Activated T-cell treated with anti-CD3 and anti-CD28 coated beads for 48 hours (primary cell): ENCODE data around the gene OR51E1.

ENCODE experiments used
- DNase-seq: peaks from one replicate; pipeline ENCODE4 v3.0.0-alpha.2; 2020; ENCODE audit warnings: low read depth

OR51E1 gene

DNA sequence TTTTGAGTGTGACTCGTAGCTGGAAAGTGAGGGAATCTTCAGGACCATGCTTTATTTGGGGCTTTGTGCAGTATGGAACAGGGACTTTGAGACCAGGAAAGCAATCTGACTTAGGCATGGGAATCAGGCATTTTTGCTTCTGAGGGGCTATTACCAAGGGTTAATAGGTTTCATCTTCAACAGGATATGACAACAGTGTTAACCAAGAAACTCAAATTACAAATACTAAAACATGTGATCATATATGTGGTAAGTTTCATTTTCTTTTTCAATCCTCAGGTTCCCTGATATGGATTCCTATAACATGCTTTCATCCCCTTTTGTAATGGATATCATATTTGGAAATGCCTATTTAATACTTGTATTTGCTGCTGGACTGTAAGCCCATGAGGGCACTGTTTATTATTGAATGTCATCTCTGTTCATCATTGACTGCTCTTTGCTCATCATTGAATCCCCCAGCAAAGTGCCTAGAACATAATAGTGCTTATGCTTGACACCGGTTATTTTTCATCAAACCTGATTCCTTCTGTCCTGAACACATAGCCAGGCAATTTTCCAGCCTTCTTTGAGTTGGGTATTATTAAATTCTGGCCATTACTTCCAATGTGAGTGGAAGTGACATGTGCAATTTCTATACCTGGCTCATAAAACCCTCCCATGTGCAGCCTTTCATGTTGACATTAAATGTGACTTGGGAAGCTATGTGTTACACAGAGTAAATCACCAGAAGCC, 11.0 kb downstream of the OR51E1 start:
- DNase-seq = no peak

DNA sequence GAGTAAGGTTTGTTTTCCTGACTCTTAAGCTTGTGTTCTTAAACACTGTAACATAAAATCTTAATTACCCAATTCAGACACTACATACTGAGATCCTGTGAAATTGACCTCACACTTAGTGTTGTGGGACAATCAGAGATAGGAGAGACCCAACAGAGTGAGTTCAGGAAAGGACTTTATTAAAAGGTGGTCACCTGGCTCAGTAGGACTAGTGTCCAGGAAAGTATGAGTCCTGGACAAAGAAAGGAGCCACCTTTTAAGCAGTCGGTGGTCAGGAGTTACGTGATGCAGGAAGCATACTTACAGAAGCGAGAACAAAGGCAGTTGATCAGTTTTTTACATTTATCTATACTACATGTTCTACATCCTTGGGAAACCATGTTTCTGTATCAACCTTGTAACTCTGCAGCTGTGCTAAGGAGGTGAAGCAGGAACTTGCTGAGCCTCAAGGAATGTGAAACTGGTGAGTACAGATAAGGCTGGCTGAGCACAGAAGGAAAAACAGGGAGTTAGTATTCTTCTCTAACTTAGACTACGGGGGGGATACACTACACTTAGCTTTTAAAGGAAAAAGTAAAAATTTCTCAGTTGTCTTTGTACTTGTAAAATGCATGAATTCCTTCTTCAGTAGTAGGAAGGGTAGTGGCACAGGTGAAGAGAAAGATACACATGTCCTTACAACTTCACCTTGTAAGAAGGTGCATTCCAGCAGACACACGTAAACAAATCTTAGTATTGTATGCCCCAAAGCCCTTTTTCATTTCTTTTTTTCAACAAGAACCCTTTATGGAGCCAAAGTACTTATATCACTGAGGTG, 15.1 kb downstream of the OR51E1 start:
- no peak for DNase-seq

DNA sequence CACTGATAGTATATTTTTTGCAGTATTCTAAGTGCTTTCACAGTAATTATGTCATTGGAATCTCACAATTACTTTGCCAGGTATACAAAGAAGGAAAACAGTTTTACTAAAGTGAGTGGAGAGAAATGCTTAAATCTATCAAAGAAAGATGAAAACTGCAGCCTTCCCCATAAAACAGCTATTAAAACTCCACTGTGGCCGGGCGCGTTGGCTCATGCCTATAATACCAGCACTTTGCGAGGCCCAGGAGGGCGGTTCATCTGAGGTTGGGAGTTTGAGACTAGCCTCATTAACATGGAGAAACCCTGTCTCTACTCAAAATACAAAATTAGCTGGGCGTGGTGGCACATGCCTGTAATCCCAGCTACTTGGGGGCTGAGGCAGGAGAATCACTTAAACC, 19.1 kb downstream of the OR51E1 start:
- no peak for DNase-seq

DNA sequence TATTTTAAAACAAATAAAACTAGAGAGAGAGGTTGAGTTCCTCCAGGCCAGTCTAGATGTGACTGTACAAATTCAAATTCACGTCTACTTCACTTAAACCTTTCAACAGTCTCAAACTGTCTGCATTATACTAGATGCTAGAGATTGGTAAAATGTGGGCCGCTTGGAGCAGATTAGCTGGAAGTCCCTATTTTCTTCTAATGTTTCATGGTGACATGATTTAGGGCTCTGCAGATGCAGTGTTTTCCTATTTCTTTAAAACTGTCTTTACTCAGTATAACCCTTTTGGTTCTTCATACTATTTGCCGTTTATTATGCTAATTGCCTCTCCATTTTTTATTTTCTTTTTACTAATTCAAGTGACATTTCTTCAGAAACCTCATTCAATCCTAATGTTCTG, 20.4 kb downstream of the OR51E1 start:
- no peak for DNase-seq

DNA sequence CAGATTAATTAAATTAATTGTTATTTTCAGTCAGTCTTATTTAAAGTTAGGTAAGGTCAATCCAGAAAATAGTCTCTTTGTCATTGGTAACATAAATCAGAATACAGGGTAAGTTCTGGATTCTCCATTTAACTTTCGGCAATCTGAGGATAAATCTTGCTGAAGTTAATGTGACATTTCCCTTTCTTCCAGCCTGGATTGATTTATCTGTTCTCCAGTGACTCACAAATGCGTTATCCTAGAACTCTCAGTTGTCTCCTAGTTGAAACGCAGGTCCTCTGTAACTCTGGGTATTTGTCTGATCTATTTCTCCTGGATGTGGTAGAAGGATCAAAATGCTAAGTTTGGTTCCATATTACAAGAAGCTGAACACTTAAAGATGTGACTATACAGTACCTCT, 21.0 kb downstream of the OR51E1 start:
- no peak for DNase-seq

DNA sequence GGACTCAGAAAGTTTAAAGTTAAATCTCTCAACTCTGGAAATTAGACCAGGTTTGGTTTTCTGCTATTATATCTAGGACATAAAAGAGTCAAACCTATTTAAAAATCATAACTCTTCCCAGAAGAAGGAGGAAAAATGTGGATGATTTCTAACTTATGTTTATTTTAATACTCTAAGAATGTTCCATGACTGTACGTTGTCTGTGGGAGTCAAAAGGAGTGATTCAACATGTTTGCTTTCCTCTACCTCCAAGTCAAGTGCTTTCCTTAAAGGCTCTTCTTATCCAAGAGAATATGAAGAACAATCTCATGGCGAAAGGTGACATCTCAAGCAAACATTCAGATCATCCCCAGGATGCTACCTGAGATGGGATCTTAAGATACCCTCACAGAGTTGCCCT, 21.6 kb downstream of the OR51E1 start:
- DNase-seq = no peak

DNA sequence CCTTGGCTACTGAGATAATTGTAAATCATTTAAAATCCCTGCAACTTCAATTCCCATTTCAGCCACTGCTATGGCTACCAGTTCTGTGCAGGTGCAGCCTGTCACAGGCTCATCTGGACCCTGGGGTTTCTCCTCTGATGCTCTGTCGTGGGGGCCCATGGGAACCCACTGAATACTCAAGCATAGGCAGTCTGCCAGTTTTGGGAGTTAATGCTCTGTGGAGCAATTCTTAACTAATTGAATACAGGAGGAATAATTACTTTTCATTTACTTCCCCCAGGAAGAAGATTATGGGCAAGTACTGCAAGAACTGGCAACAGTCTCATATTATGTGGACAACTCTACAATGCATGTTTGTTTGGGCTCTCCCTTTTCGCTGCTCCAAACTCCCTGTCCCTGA, 28.0 kb downstream of the OR51E1 start:
- DNase-seq = no peak

DNA sequence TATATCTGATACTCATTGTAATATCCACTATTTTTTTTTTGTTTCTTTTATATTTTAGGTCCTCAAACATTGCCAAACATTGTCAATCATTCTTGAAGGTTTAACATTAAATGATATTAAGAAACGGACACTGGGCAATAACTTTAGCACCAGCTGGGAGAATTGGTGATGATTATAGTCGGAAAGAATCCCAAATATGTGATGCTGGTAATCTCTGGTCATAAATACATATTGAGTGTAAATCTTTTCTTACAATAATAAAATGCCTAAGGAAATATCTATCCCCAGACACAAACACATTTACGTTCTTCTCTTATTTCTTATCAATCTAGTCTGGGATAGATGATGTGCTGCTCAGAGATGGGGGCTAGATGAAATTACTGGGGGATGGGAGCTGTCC, 28.7 kb downstream of the OR51E1 start:
- no peak for DNase-seq

DNA sequence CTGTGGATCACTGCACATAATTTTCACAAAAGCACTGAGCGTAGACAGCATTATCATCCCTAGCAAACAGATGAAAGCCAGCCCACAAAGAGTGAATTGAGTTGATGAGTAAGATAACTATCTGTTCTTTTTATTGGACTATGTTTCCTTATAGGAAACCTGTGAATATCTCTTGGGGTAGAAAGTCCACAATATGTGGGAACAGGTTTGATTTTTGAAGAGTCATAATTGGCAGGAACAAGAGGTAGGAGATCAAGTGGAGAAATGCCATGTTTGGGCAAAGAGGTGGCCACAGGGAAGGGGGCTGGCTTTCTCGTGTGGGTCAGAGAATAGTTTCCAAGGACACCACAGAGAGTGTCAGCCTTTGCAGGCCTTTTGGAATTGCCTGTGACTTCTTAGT, 30.0 kb downstream of the OR51E1 start:
- DNase-seq = no peak

DNA sequence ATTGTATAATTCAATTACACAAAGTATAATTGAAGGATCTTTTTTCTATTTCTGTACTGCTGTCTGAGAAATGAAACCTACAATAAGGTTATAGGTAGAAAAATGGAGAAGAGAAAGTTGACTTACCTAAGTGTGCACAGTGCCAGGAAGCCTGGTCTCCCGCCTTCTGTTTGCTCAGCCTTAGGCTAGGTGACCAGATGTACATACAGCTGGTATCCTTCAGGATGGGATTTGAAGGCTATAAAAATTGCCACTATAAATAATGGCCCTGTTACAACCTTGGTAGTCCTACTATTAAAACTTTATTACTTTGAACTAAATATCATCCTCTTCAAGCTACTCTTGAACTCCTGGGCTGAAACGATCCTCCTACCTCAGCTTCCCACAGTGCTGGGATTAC, 34.2 kb downstream of the OR51E1 start:
- no peak for DNase-seq

DNA sequence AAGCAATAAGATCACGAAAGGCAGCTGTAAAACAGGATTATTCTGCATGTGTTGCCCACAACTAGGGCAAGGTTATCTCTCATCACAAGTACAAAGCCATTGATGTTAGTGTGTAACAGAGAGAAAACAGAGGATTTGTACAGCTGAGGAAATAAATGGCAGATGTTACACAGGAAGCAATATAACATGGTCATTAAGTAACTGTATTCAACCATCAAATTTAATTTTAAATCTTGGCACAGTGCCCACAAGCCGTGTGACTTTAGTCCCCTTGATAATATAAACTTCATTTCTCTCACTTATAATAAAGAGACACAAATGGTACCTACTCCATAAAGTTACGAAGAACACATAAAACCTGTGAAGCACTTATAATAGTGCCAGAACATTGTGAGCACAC, 36.6 kb downstream of the OR51E1 start:
- DNase-seq = no peak

DNA sequence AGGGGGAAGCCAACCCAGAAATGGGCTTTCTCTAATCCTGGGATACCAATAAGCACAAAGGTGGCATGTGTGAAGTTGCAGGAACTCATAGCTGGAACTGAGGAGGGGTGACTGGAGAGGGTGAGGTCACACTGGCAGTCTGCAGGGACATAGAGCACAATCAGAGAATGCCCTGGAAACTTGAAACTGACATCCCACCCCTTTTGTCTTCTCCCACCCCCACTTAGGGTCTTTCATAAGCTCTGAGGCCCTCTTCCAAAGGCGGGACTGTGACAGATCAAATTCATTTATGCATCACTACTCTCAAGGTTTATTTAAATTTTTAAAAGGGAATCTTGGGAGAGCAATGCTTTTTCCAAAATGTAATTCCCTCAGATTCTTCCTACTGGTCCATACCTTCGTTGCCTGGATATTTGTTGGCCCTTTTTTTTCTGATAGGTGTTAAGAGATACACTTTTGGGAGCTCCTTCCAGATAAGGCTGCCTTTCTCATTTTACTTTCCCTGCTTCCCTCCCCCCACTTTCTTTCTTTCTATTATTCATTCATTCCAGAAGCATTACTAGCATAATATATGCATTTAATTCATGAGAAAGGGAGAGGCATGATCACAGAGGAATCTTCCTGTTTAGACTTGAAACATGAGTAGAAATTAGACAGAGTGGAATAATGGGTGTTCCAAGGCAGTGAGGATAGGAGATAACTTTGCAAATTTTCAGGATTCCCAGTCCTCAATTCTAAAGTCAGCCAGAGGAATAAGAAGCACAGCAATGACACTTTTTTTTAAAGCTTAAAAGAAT, 39.0 kb downstream of the OR51E1 start:
- DNase-seq = no peak

DNA sequence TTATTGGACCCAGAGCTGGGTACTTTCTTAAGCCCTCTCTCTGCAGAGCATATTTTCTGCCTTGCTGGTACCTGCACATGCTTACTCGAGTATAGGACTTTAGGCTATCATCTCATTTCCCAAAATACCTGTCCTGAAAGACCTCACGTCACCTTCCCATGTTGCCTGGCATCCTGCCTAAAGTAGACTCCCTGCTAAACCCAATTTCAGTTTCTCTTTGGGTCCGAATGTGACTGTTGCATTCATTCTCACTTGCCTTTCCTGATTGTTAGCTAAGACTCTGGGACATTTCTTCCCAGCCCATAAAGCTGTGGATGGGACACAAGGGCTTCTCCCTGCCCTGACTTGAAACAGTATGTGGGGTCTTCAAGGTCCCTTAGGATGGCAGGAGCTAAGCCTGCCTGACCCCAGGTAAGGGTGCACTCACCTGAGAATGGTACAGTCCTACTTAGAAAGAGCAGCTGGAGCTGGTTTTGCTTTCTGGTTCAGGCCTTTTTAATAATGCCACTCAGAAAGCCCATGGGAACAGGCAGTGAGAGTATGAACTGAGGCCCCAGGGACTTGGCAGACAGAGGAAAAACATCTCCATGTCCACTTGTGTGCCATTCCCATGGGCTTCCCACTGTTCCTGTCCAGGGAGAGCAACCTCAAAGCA, 41.0 kb downstream of the OR51E1 start:
- DNase-seq = no peak

DNA sequence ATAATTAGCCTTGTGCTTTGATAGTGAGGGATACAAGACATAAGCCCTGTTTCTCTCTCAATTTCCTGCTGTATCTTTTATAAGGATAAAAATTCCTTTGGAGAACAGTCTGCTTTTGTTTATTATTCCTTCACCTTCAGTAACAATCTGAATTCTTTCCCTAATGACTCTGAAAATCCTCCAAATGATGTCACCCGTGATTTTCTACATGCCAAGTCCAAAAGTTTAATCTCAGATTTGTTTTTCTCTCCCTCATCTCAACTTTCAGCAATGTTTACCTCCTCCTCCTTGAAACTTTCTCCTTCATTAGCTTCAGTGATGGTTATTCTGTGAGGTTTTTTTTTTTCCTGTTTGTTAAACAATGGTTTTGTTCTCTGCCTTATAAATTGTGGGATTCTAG, 51.7 kb downstream of the OR51E1 start:
- DNase-seq = no peak

DNA sequence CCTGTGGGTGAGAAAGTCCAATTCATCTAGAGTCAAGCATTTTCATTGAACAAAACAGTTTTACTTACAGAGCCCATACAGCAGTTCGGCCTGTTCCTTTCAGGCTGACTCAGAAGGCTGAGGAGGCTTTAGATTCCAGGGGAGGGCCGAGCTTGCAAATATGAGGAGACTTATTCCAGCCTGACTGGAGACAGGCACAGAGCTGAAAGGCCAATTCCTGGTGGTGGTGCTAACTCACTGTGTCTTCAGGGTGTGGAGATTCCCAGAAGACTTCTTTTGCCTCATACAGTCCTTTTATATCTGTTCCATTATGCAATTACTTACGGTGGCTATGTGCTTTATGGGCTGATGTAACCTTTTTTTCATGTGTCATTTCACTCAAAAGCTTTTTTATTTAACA, 53.8 kb downstream of the OR51E1 start, which contains the start of gene OR51E2:
Gene OR51E2 (minus strand): TSS at position 269 of the 400 bp plus-strand sequence. CDS start 15,142 bp downstream, outside the sequence.
- no peak for DNase-seq

DNA sequence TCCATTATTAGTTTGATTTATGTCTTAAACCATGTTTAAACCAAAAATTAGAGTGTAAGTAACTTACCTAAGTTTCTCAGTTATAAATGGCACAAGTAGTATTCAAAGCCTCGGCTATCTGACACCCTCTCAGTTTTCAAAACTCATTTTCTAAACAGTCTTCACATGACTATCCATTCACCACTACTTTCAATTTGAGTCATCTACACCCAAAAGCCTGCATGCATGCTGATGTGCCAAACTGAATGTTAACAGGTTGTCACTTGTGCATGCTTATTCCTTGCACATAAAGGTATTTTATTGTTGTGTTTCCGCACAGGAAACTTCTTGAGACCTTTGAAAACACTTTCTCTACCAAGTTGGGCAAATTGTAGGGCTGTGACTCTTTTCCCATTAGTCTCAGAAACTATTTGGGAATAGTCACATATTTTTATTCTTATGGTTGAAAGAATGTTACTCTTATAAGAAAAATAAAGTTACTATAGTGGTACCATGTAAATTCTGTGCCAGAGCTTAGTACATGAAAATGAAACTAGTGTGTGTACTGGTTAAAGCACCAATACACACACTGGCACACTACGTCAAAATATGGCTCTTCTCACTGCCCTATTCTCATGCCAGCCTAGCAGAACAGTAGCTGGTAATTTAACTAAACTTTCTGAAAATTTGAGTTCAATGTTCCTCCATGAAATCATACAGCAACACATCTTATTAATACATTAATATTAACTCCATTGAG, 56.1 kb downstream of the OR51E1 start:
- DNase-seq = no peak

DNA sequence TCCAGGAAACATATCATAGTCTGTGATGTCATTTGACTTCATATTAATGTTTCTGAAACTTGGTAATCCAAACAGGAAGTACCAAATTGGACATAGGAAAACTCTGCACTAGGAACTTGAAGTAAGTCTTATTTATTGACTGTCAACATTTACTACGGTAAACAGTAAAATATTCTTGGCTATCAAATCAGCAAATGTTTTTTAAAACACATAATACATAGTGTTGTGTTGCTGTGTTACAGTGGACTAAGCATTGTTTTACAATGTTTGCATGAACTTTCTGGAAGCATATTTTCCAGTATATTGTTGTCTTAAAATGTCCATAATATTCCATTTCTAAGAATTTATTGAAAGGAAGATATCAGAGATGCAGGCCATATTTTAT, 56.6 kb downstream of the OR51E1 start:
- DNase-seq = no peak

DNA sequence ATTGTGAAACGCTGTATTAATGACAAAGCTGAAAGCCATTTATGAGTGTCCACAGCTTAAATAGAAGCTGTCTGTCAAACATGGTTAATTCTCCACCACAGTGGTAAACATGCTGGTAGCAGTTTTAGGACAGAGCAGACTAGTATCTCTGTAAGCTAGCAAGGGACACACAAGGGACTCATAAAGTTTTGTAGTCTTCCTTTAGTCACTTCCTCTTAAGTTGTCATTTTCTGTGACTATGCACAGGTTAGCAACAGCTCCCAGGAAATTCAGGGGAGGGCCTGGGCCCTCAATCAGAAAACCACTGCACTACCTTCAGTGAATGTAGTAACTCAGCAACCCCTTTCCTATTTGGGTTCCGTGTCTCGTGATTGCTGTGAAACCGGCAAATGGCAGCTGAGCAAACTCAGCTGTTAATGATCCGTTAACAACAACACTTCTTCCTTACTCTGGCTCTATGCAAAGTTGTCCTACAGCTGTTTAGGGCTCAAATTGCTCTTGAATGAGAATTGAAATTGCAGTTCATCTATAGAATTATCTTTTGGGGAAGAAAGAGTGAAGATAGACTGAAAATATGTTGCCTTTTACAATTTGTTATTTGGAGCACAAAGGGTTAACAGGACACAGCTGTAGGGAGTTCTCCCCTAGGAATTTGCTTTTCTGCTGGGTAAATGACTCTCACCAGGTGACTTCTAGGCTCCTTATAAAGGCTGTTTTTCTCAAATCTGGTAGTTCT, 60.4 kb downstream of the OR51E1 start, which contains the start of gene MMP26:
Gene MMP26 (plus strand): TSS at position 731 of the 736 bp plus-strand sequence.
- no peak for DNase-seq

DNA sequence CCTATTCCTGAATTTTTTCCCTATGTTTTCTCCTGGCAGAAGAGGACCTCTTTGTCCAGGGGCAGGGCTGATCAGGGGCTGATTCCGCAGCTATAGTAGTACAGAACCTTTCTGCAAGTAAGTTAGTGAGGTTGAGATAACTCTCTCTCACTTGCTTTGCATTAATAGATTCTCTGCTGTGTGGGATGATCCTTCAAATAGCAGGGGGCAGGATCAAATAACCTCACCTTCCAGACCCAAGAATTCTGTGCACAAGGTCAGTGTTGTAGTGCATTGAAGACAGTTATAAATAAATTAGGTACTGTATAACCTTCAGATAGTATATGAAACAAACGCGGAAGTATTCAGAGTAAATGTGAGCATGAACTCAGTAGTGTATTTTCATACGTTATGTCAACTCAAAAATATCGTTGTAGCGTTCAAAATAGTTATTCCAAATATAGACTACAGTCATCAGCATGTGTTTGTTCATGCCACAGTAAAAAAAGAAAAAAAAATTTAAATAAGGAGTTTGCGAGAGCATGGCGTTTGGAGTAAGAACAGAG, 61.1 kb downstream of the OR51E1 start:
- DNase-seq = no peak
